HL-60 (cell line): ENCODE data around the gene SMCO3.

Experiments used
- DNase-seq, 2 experiments: peaks; one replicate each; pipeline ENCODE4 v3.0.0-alpha.2; 2010 to 2020; ENCODE audit warnings: low read depth in 1 of 2, low spot score in 1 of 2
- H3K27ac ChIP-seq: fragments of 250-450 bp; sonication (Bioruptor Pico); replicated peaks from 2 replicates; pipeline ENCODE4 v1.5.1; 2020; ENCODE audit warnings: mild to moderate bottlenecking, moderate library complexity
- H3K27me3 ChIP-seq: fragments of 250-450 bp; sonication (Bioruptor Pico); 2 replicates; pipeline ENCODE4 v1.5.1; 2021; ENCODE audit warnings: mild to moderate bottlenecking, moderate library complexity; ENCODE audit not compliant: insufficient read depth, poor library complexity, severe bottlenecking
- H3K4me3 ChIP-seq: replicated peaks from 2 replicates; pipeline ENCODE4 v1.5.1; 2011; ENCODE audit warnings: mild to moderate bottlenecking, control low read depth, low read length; ENCODE audit not compliant: insufficient read depth
- CTCF ChIP-seq: IDR thresholded peaks from one replicate; pipeline ENCODE4 v1.5.1; 2011; ENCODE audit warnings: low read length, control low read depth, inconsistent platforms; ENCODE audit not compliant: insufficient read depth
- GABPA ChIP-seq: IDR thresholded peaks from 2 replicates; pipeline ENCODE4 v1.6.1; 2012; ENCODE audit warnings: low read depth
- POLR2AphosphoS5 ChIP-seq: IDR thresholded peaks from 2 replicates; pipeline ENCODE4 v1.6.1; 2012; ENCODE audit warnings: low read depth
- REST ChIP-seq: IDR thresholded peaks from 2 replicates; pipeline ENCODE4 v1.6.1; 2012; ENCODE audit warnings: low read depth; ENCODE audit not compliant: insufficient replicate concordance
- SPI1 ChIP-seq: IDR thresholded peaks from 2 replicates; pipeline ENCODE4 v1.6.1; 2012; ENCODE audit warnings: low read depth, mild to moderate bottlenecking, borderline replicate concordance

Gene SMCO3

GRCh38 chr12:14854586-14855183 lies 40.7 kb upstream of the SMCO3 start:
- Histone ChIP-seq H3K4me3 (no peak overlapping the region), H3K27me3 (no peaks in the 10 kb centered on the region), H3K27ac (no peak overlapping the region)
- DNase-seq = peak in 1 of 2 experiments; percentile 14
- no peak for TF ChIP-seq GABPA
- peak; percentile 15; the same call in 1 of the 2 replicates for TF ChIP-seq SPI1
- TF ChIP-seq REST = no peak
- TF ChIP-seq POLR2AphosphoS5 = no peak
- TF ChIP-seq CTCF = no peak

- Histone ChIP-seq H3K27ac (no peak overlapping the region), H3K27me3 (no peaks in the 10 kb centered on the region), H3K4me3 (no peak overlapping the region)
- DNase-seq = no peak
- TF ChIP-seq POLR2AphosphoS5 = no peak
- TF ChIP-seq CTCF = no peak
- TF ChIP-seq SPI1 = no peak
- TF ChIP-seq GABPA = no peak
- TF ChIP-seq REST = no peak
Observed at GRCh38 chr12:14853961-14854360, 40.0 kb upstream of the SMCO3 start.

GRCh38 chr12:14852880-14853279 lies 38.9 kb upstream of the SMCO3 start:
- no peak overlapping the region for H3K4me3 ChIP-seq
- no peaks in the 10 kb centered on the region for H3K27me3 ChIP-seq
- TF ChIP-seq POLR2AphosphoS5 (no peak), GABPA (no peak), CTCF (no peak), REST (no peak), SPI1 (no peak)
- H3K27ac ChIP-seq = no peak overlapping the region
- DNase-seq = no peak
